Astrocyte of the hippocampus (primary cell): ENCODE data around the gene MUC5AC.
"Not testable (repeated sequence)": the region's sequence is repeated elsewhere in the genome, so short reads cannot be mapped to it uniquely, and the experiment has no call there.

Experiments
- DNase-seq: peaks from one replicate; pipeline ENCODE4 v3.0.0; 2011; ENCODE audit warnings: low read depth, low spot score

The MUC5AC gene, protein sequence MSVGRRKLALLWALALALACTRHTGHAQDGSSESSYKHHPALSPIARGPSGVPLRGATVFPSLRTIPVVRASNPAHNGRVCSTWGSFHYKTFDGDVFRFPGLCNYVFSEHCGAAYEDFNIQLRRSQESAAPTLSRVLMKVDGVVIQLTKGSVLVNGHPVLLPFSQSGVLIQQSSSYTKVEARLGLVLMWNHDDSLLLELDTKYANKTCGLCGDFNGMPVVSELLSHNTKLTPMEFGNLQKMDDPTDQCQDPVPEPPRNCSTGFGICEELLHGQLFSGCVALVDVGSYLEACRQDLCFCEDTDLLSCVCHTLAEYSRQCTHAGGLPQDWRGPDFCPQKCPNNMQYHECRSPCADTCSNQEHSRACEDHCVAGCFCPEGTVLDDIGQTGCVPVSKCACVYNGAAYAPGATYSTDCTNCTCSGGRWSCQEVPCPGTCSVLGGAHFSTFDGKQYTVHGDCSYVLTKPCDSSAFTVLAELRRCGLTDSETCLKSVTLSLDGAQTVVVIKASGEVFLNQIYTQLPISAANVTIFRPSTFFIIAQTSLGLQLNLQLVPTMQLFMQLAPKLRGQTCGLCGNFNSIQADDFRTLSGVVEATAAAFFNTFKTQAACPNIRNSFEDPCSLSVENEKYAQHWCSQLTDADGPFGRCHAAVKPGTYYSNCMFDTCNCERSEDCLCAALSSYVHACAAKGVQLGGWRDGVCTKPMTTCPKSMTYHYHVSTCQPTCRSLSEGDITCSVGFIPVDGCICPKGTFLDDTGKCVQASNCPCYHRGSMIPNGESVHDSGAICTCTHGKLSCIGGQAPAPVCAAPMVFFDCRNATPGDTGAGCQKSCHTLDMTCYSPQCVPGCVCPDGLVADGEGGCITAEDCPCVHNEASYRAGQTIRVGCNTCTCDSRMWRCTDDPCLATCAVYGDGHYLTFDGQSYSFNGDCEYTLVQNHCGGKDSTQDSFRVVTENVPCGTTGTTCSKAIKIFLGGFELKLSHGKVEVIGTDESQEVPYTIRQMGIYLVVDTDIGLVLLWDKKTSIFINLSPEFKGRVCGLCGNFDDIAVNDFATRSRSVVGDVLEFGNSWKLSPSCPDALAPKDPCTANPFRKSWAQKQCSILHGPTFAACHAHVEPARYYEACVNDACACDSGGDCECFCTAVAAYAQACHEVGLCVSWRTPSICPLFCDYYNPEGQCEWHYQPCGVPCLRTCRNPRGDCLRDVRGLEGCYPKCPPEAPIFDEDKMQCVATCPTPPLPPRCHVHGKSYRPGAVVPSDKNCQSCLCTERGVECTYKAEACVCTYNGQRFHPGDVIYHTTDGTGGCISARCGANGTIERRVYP (N-terminal part only)

DNA sequence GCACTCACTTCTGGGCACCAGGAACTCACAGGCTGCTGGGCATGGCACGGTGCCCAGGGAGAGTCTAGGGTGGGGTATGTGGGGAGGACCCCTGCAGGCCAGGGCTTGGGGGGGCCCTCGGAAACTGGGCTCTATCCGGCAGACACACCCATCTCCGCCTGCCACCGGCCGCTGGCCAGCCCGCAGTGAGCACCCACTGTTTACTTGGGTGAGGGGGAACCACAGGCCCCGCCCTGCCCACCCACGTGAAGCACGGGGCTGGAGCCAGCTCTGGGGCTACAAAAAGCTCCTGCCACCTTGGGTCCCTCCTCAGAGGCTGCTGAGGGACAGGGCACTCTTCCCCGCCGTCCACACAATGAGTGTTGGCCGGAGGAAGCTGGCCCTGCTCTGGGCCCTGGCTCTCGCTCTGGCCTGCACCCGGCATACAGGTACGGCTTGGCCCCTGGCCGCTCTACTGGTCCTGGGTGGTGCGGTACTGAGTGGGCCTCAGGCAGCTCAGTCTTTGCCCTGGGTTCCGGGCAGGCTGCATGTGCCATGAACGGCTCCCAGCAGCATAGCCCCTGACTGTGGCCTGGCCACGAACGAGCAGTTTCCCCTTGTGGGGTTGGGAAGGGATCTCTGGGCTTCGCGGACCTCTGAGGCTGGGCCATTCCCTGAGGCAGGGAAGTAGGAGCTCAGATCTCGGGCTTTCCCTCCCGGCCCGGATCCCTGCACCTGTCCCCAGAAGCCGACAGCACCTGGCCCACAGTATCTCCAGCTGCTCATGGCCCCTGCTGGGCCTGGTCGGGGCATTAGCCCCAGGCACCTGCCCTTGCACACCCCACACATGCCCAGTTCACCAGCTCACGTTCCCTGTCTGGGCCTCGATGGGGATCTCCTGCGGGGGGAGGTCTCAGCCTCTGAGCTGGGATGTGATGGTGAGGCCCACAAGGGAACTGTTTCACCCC lies at the start of gene MUC5AC:
Gene MUC5AC, plus strand, starts transcription at position 309 of the 947 bp plus-strand sequence. Its CDS starts 47 bp downstream, at position 356.
- DNase-seq = no peak

DNA sequence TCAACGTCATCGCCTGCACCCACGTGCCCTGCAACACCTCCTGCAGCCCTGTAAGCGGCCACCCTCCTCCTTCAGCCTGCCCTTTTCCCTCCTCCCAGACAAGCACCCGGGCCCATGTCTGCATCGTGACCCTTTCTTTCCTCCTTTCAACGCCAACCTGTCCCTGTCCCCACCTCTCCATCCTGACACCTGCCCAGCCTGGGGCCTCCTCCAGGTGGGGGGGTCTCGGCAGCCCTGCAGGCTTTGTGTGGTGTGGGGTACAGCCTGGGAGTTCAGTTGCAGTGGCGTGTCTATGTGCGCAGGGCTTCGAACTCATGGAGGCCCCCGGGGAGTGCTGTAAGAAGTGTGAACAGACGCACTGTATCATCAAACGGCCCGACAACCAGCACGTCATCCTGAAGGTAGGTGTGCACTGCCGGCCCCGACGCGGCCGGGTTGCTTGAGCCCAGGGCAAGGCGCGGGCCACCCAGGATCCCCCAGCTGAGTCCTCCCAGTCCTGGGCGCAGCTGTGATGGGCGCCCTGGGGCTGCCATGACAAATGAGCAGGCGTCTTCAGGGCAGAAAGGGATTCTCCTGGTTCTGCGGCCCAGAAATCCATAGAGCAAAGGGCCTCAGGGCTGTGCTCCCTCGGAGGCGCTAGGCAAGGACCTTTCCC lies 49.4 kb upstream of the MUC5AC start:
- DNase-seq = no peak

- no peak for DNase-seq
Observed at GRCh38 chr11:1109101-1109917, 48.4 kb upstream of the MUC5AC start.

DNA sequence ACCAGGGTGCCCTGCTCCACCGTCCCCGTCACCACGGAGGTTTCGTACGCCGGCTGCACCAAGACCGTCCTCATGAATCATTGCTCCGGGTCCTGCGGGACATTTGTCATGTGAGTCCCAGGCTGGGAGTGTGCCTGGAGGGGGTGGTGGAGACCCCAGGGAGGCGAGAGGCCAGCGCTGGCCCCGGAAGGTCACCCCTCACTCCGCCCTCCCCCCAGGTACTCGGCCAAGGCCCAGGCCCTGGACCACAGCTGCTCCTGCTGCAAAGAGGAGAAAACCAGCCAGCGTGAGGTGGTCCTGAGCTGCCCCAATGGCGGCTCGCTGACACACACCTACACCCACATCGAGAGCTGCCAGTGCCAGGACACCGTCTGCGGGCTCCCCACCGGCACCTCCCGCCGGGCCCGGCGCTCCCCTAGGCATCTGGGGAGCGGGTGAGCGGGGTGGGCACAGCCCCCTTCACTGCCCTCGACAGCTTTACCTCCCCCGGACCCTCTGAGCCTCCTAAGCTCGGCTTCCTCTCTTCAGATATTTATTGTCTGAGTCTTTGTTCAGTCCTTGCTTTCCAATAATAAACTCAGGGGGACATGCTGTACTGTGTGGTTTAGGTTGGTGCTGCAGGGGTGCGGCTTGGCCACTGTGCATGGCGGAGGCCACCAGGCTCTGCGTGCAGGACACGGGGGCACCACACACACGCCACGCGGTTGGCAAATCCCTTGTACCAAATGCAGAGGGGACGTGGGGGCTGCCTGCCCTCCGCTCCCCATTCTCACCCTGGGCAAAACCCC lies 47.6 kb upstream of the MUC5AC start:
- no peak for DNase-seq

DNA sequence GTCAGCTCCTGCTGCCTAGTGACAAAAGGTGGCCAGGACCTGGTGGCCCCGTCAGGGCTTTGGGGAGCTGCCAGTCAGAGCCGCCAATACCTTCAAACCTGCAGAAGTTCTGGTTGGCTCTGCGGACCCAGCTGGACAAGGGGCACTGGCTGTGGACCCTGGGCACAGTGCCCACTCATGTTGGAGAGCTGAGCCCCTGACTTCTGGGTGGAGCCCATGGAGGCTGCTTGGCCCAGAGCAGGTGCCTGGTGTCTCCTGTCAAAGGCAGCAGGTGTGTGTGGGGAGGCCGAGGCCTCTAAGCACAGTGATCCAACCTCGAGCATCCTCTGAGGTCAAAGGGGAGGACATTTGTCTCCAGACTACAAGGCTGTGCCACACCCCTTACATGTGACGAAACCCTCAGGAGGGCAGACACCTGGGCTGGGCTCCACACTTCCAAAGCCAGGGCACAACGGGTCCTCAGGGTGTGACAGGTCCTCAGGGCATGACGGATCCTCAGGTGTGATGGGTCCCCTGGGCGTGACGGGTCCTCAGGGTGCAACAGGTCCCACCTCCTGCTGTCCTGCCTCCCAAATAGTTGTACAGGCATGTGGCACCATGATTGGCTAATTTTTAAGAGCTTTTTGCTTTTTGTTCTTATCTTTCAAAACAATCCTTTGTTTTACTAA lies 46.1 kb upstream of the MUC5AC start:
- DNase-seq = no peak

DNA sequence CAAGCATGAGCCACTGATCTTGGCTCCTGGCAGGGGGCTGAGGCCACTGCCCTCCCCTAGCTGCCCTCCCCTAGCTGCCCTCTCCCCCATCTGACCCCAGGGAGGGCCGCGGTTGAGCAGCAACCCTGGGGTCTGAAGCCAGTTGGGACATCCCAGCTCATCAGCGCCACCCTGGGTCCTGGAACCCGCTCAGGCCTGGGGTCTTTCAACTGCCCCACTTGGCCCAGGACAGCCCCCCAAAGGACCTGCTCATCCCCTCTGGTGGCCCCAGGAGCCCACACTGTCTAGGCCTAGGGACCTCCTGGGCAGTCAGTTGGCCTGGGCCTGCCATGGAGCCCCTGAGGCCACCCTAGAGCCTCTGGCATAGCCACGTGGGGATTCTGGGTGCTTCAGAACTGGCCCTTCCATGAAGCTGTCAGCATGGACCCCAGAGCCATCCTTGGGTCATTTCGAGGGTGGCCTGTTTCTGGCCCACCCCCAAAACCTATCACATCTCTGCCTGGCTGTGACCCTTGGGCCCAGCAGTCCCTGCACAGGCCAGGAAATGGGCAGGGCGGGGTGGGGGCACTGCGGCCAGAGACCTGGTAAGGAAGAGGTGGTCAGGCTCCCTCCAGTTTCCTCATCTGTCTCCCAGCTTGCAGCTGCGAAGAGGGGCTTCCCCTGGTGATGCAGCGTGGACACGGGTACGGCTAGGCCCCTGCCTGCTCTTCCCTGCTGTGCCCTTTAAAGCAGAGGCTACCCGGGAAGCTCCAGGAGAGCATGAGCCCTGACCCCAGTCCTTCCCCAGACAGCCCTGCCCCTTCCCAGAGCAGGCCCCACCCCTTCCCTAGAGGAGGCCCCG lies 45.2 kb upstream of the MUC5AC start:
- DNase-seq = no peak

GRCh38 chr11:1113405-1114201 lies 44.1 kb upstream of the MUC5AC start:
- DNase-seq = no peak

GRCh38 chr11:1115292-1115691 lies 42.5 kb upstream of the MUC5AC start:
- not testable (repeated sequence) for DNase-seq

- DNase-seq = no peak
Observed at GRCh38 chr11:1116104-1116503, 41.6 kb upstream of the MUC5AC start.

- DNase-seq = no peak
Observed at GRCh38 chr11:1116666-1117390, 40.9 kb upstream of the MUC5AC start.

GRCh38 chr11:1117992-1118391 lies 39.8 kb upstream of the MUC5AC start:
- DNase-seq = no peak

DNA sequence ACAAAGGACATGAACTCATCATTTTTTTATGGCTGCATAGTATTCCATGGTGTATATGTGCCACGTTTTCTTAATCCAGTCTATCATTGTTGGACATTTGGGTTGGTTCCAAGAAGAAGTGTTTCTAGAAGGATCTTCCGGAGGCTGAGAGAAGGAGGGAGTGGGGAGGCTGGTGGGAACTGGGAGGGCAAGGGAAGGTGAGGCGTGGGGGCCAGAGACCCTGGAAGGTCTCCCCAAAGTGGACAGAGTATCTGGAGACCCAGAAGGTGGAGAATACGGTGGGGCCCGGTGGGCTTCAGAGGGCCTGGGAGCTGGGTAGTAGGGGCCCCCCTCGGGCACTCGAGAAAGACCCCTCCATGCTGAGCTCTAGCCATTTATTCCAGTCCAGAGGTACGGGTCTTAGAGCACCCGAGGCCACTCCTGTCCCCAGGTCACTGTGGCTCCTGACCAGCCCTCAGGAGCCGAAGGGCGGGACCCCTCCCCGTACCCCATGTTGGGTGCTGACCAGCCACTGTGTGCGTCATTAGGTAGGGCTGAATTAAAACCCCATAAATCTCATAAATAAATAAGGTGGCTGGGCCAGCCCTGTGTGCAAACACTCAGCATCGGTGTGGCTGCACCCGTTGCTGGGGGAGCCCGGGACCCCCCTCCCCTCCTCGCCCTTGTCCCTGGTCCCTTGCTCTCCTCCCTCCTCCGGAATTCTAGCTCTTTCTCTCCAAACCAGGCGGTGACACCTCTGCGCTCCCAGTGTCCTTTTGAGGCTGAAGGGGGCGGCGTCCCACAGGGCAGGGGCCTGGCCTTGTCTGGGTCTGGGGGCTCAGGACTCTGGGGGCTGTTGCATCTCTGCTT lies 38.8 kb upstream of the MUC5AC start:
- DNase-seq = no peak

- no peak for DNase-seq
Observed at GRCh38 chr11:1119604-1120146, 38.1 kb upstream of the MUC5AC start.
